CD4-positive, alpha-beta T cell treated with Interleukin-15 for 4 hours (primary cell): ENCODE results near the gene EHF.
"Not testable (repeated sequence)": the region's sequence is repeated elsewhere in the genome, so short reads cannot be mapped to it uniquely, and the experiment has no call there.

ENCODE experiments used
- DNase-seq: peaks from one replicate; pipeline ENCODE4 v3.0.0-alpha.2; 2020; ENCODE audit warnings: low spot score

The EHF gene

DNA sequence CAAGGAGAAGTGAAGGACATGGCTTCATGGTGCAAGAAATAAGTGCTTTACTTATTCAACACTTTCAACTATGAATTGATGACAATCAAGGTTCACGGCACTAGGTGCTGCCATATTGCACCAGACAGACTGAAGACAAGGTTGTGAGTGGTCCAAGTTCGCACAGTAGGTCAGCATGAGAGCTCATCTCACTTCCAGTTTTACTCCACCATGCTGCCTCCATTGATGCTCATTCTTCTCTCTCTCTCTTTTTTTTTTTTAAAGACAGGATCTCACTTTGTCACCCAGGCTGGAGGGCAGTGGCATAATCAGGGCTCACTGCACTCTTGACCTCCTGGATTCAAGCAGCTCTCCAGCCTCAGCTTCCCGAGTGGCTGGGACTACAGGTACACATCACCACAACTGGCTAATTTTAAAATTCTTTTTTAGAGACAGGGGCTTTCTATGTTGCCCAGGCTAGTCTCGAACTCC is 47.7 kb downstream of the EHF start:
- no peak for DNase-seq

DNA sequence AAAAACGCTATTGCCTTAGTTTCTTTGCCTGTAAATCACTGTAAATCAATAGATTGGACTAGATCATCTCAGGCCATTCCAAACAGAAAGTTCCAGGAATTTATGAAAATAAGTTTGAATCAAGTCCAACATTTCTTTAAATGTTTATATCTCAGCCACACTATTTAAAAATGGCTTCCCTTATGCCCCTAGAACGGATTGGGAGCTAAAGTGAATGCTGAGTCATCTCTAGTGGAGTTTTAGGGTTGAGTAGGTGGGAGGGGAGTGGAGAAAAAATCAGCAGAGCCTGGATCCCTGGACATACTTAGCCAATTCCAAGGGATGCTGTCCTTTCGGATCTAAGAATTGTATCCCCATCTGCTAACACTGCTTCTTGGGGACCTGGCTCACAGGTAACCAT is 48.6 kb downstream of the EHF start:
- DNase-seq, result no peak

DNA sequence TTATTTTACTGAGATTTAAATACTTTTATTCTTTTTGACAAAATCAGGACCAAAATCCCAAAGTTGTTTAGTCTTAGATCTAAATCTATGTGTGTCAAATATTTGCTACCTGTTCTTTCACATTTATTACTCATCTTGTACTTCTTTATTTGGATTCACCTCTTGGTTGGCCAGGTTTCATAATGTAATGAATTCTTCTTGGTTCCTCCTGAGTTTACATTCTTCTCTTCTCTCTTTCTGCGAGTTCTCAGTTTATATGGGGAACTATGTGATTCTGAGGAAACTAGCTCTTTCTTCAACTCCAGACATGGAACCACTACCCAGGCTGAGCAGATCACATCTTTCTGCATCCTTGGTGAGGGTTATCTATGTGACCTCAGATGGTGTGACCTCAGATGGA is 50.2 kb downstream of the EHF start:
- no peak for DNase-seq

DNA sequence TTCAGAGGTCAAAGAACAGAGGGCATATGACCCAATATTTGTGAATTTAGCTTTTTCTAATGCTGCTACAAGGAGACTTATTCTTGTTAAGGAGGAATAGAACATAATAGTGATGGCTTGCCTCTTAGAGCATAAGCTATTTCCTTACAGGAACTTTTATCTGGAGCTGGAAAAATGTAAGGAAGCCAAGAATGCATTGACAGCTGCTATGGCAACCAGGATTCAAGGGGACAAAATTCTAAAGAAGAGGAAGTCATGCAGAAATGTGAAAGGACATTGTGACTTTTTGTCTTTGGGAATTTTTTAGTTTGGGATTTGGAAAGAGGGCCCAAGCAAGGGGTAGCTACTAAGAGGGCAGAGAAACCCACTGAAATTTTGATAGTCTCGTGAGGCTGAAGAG is 51.1 kb downstream of the EHF start:
- no peak for DNase-seq

DNA sequence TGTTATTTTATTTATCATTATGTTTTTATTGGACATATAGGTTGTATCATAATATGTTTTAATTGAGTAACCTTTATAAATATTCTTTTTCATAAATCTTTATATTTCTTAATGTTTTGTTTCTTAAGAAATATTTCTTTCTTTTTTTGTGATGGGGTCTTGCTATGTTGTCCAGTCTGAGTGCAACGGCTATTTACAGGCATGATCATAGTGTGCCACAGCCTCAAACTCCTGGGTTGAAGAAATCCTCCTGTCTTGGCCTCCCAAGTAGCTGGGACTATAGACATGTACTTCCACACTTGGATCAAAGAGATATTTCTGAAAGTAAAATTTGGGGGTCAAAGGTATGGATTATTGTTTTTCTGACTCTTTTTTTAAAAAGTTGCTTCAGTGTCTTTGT is 53.1 kb downstream of the EHF start:
- DNase-seq, result no peak

DNA sequence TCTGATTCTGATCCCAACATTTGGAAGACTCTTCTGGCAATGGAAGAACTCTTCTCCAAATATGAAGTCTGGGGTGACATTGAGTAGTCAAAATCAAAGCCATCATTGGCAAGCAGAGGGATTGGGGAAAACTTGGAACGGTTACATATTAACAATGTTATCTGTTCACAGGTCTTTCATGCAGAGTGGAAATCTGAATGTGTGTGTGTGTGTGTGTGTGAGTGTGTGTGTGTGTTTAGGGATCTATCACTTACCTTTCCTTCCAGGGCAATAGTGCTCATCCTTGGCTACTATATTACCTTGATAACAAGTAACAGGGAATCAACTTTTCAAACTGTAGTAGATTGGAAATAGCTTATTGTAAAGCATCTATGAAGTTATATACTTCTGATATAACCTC is 55.3 kb downstream of the EHF start:
- DNase-seq, result no peak

DNA sequence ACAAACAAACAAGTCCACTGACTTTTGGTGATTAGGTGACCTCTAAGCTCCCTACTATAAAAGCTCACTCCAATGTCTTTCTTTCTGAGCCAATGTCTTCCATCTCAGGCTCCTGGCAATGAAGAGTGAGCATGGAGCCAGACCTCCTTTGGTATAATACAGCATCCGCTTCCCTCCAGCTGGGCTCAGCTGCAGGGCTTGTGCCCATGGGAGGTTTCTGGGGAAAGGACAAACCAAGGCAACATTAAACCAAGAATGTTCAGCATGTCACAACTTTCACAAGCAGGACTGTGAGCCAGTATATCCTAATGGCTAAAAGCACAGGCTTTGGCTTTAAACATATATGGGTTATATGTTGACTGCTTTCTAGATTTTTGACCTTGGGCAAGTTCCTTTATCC is 58.8 kb downstream of the EHF start:
- DNase-seq, result no peak

DNA sequence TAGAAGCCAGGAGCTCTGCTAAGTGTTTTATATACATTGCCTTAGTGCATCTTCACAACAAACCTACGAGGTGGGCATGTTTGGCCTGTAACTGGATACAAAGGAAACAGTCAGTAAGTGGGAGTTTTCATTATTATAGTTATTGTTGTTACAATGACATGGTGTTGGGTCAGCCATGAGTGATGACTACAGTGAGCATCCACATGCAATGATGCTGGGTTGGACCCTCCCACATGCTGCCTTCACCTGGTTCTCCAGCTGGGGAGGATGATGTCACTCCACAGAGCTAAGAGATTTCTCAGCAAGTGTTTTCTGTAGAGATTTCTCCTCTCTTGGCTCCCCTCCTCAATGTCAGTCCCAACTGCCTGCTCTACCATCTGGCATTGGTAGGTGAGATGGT is 59.3 kb downstream of the EHF start:
- DNase-seq, result no peak

DNA sequence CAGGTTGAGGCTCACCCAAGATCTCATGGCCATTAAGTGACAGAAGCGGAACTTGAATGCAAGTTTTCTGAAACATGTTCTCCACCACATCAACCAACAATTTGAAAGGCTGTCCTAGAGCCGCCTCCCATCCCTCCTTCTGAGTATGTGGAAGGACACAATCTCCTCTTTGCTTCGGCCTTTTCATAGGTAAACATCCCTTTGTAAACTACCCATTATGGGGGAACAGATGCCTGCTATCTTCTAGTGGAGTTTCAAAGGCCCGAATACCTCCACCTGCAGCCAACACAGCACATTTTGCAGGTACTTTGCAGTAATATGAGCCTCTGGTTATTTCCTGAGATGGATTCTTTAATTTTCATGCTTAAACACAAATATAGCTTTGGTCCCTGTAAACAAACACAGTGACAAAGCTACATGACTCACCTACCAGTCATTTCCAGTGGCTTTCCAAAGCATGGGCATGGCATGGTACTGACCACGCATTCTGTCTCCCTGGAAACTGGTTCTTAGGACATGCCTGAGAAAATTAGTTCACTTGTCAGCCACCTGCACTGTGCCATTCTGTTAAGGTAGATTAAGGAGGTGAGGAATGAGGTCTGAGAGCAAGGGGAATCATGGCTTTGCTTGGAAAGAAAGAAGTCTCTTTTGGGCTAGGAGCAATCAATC is 60.2 kb downstream of the EHF start:
- DNase-seq, result no peak

DNA sequence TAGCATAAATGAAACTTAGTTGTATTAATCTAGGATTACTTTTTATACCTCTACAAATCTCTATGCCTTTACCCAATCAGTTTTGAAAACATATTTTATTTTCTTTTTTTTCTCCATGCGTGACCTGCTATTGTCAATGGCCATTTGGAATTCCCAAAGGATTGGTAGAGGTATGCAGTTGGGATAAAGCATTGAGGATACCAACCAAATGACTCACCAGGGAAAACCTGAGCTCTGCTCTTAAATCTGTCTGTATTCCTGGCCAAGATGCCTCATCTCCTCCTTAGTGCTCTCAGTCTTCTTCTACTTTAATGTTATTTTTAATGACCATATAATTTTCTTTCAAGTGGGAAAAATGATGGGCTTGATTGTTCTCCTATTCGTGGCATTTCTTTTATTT is 61.9 kb downstream of the EHF start:
- no peak for DNase-seq

DNA sequence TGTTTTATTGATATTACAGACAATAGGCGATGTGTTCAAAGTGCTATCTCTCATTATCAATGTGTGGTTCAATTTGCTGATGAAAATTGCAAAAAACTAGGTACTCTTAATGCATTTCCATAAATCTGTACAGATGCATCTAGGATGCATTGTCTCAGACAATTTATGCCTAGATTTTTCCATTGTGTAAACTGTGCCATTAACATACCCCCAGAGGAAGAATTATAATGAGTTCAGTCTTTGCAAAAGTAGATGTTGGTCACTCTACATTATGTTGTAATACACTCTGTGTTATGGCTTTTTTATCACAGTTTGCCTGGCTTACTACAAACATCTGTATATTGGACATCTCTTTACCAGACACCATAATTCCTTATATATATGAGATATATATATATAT is 62.5 kb downstream of the EHF start:
- no peak for DNase-seq

DNA sequence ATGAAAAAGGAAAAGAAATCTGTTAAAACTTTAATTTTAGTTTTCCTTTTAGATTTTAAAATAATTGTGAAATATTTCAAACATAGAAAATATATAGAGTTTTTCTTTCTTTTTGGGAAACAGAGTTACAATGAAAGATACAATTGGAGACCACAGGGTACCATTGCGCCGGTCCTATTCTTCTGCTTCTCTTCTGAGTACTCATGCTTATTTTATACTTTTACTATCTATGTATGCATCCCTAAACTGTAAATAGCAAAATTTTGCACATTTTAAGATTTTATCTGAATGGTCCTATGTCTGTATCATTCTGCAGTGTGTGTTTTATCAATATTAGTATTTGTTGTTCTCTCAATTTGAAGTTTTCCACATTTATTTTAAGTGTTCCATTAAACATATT is 65.0 kb downstream of the EHF start:
- DNase-seq, result no peak

DNA sequence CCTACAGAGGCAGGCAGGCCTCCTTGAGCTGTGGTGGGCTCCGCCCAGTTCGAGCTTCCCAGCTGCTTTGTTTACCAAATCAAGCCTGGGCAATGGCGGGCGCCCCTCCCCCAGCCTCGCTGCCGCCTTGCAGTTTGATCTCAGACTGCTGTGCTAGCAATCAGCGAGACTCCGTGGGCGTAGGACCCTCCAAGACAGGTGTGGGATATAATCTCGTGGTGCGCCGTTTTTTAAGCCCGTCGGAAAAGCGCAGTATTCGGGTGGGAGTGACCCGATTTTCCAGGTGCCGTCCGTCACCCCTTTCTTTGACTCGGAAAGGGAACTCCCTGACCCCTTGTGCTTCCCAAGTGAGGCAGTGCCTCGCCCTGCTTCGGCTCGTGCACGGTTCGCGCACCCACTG is 71.4 kb downstream of the EHF start:
- DNase-seq, result not testable (repeated sequence)

DNA sequence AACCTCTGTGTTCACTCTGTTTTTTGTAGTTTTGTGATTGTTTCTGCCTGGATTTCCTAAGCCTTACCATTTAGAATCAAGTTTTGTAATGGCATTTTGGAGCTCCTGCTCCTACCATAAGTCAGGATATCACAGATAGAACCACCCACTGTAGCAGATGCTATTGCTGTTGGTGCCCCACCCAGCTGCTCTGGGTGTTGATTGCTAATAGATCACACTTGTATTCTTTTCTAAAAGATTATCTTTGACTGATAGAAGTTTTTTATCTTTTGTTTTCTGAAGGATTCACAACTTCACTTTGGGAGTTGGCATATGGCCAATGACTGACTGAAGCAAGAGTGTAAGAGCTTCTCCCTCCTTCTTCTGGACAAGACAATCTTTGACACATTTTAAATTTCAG is 76.0 kb downstream of the EHF start:
- no peak for DNase-seq

DNA sequence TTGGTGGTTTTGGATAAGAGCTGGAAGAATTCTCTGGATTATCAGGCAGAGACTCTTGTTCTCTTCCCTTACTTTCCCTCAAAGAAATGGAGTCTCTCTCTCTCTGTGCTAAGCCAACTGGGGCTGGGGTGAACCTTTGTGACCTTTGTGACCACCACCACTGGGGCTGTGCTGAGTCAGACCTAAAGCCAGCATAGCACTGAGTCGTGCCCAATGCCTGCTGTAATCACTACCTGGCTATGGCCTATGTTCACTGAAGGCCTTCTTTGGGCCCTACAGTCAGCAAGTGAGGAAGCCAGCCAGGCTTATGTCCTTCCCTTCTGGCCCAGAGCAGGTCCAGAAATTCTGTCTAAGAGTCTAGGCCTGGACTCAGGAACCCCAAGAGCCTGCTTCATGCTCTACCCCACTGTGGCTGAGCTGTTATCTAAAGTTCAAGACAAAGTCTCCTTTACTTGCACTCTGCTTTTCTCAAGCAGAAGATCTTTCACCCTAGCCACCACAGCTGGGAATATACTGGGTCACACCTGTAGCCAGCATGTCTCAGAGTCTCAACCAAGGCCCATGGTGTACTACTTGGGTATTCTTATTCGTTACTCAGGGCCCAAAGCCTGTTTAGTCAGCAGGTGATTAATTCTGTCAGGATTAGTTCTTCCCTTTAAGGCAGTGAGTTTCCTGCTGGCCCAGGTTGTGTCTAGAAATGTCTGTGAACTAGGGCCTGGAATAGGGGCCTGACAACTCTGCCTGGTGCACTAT is 86.0 kb downstream of the EHF start:
- no peak for DNase-seq

DNA sequence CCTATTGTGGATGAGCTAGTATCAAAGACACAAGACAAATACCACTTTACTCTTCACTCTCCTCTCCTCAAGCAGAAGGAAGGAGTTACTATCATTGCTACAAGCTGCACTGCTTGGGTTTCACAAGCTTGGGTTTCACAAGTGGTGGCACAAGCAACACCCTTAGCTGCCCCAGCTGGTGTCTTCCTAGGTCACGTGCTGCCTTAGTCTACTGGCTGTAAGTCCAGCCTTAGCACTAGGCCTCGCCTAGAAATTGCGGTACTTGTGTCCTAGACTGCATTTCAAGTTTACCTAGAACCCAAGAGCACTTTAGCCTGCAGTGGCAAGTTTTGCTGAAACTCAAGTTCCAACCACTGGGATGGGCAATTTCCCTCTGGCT is 86.6 kb downstream of the EHF start:
- DNase-seq, result no peak
